Measurements from ENCODE around the gene ZNF254.

The ZNF254 gene

GRCh38 chr19:24142771-24143170, 55.8 kb downstream of the ZNF254 start:
- H3K4me3 ChIP-seq (ENCODE audit: low read depth, low read length), result no peak overlapping the region
- DNase-seq (ENCODE audit: low read depth), result no peak
- TF ChIP-seq MYC (IDR thresholded peaks at IDR 0.05; ENCODE audit: low read depth, low read length) (no peak), POLR2A (IDR thresholded peaks at IDR 0.05; ENCODE audit: extremely low read depth, insufficient read length) (no peak), MAX (IDR thresholded peaks at IDR 0.05; ENCODE audit: low read depth, low read length) (no peak), CTCF (IDR thresholded peaks at IDR 0.05; ENCODE audit: low read depth, low read length) (no peak)

GRCh38 chr19:24159707-24160106, 72.7 kb downstream of the ZNF254 start:
- DNase-seq (ENCODE audit: low read depth), result peak; percentile 23

GRCh38 chr19:24166055-24166454, 79.1 kb downstream of the ZNF254 start:
- H3K4me3 ChIP-seq (ENCODE audit: low read depth, low read length), result no peak overlapping the region
- TF ChIP-seq MYC (IDR thresholded peaks at IDR 0.05; ENCODE audit: low read depth, low read length), result no peak
- no peak for TF ChIP-seq MAX (IDR thresholded peaks at IDR 0.05; ENCODE audit: low read depth, low read length)
- no peak for TF ChIP-seq POLR2A (IDR thresholded peaks at IDR 0.05; ENCODE audit: extremely low read depth, insufficient read length)
- TF ChIP-seq CTCF (IDR thresholded peaks at IDR 0.05; ENCODE audit: low read depth, low read length), result no peak
- no peak for DNase-seq (ENCODE audit: low read depth)

More at GRCh38 chr19:24159707-24160106, 72.7 kb downstream of the ZNF254 start:
- no peak overlapping the region for H3K4me3 ChIP-seq (ENCODE audit: low read depth, low read length)
- TF ChIP-seq CTCF (IDR thresholded peaks at IDR 0.05; ENCODE audit: low read depth, low read length) (peak; percentile 49), POLR2A (IDR thresholded peaks at IDR 0.05; ENCODE audit: extremely low read depth, insufficient read length) (no peak)

GRCh38 chr19:24173882-24174281, 86.9 kb downstream of the ZNF254 start:
- no peak for DNase-seq (ENCODE audit: low read depth)
- no peak for TF ChIP-seq MAX (IDR thresholded peaks at IDR 0.05; ENCODE audit: low read depth, low read length)
- no peak for TF ChIP-seq MYC (IDR thresholded peaks at IDR 0.05; ENCODE audit: low read depth, low read length)
- TF ChIP-seq POLR2A (IDR thresholded peaks at IDR 0.05; ENCODE audit: extremely low read depth, insufficient read length), result no peak
- TF ChIP-seq CTCF (IDR thresholded peaks at IDR 0.05; ENCODE audit: low read depth, low read length), result no peak

GRCh38 chr19:24177686-24178085, 90.7 kb downstream of the ZNF254 start:
- no peak overlapping the region for H3K4me3 ChIP-seq (ENCODE audit: low read depth, low read length)
- TF ChIP-seq POLR2A (IDR thresholded peaks at IDR 0.05; ENCODE audit: extremely low read depth, insufficient read length), result no peak
- no peak for TF ChIP-seq MYC (IDR thresholded peaks at IDR 0.05; ENCODE audit: low read depth, low read length)
- TF ChIP-seq MAX (IDR thresholded peaks at IDR 0.05; ENCODE audit: low read depth, low read length), result no peak
- no peak for TF ChIP-seq CTCF (IDR thresholded peaks at IDR 0.05; ENCODE audit: low read depth, low read length)
- no peak for DNase-seq (ENCODE audit: low read depth)

More at GRCh38 chr19:24173882-24174281, 86.9 kb downstream of the ZNF254 start:
- no peak overlapping the region for H3K4me3 ChIP-seq (ENCODE audit: low read depth, low read length)

GRCh38 chr19:24178207-24178606, 91.2 kb downstream of the ZNF254 start:
- TF ChIP-seq POLR2A (IDR thresholded peaks at IDR 0.05; ENCODE audit: extremely low read depth, insufficient read length), result no peak
- no peak for TF ChIP-seq MYC (IDR thresholded peaks at IDR 0.05; ENCODE audit: low read depth, low read length)
- no peak for TF ChIP-seq MAX (IDR thresholded peaks at IDR 0.05; ENCODE audit: low read depth, low read length)
- no peak for TF ChIP-seq CTCF (IDR thresholded peaks at IDR 0.05; ENCODE audit: low read depth, low read length)
- no peak overlapping the region for H3K4me3 ChIP-seq (ENCODE audit: low read depth, low read length)
- no peak for DNase-seq (ENCODE audit: low read depth)

All from NB4 (cell line).